ENCODE measurements around the gene BLVRA.

GRCh38 chr7:43723007-43723341 lies 35.5 kb upstream of the BLVRA start:
- no peak for TF ChIP-seq CTCF (conservative IDR thresholded peaks at IDR 0.05; ENCODE audit: low read length)
- no peak for TF ChIP-seq EZH2phosphoT487 (IDR thresholded peaks at IDR 0.05; ENCODE audit: borderline replicate concordance, low read depth, low read length)

All from OCI-LY7 (cell line).